ENCODE results near the gene OSBPL8. TPM values are rescaled to one million over a fixed set of nuclear protein-coding genes. Genes with fewer than 3 reads are reported as not detected.

The OSBPL8 gene
- total and polyA plus RNA-seq, 10 of the 15 experiments (the other 5 are each of a cell fraction or from before 2014, with no cell fraction given), result 10.4 to 58.0 (median 32.0) TPM

GRCh38 chr12:76549131-76549530 is 10.4 kb downstream of the OSBPL8 start (continued):
- no peak for TF ChIP-seq NFIC (IDR thresholded peaks at IDR 0.05; ENCODE audit: low read depth, low read length)
- no peak for TF ChIP-seq FOS (IDR thresholded peaks at IDR 0.05; ENCODE audit: borderline replicate concordance, extremely low read depth, insufficient read length)
- no peak for TF ChIP-seq ATF2 (IDR thresholded peaks at IDR 0.05; ENCODE audit: low read length)
- TF ChIP-seq CEBPB (IDR thresholded peaks at IDR 0.05; ENCODE audit: borderline replicate concordance in 1 of 2, low read depth in 2 of 2, low read length in 2 of 2), result no peak

GRCh38 chr12:76548222-76548837 is 11.2 kb downstream of the OSBPL8 start:
- in situ Hi-C loops (cut with MboI), result no loop called here
- Histone ChIP-seq H3K36me3 (ENCODE audit: control insufficient read depth in 2 of 2, insufficient read depth in 2 of 2, low read length in 1 of 2) (no peaks in the 10 kb centered on the region), H3K9me3 (replicated peaks; ENCODE audit: control insufficient read depth, insufficient read depth, low read length) (no peaks in the 10 kb centered on the region; the same call in 2 of the 3 replicates), H3K27ac (ENCODE audit: control insufficient read depth, insufficient read depth) (no peak overlapping the region), H3K4me2 (ENCODE audit: control insufficient read depth, insufficient read depth) (no peak overlapping the region), H3K4me1 (ENCODE audit: control insufficient read depth, insufficient read depth, low read length) (no peaks in the 10 kb centered on the region), H2AFZ (ENCODE audit: control insufficient read depth, low read depth, low read length) (no peak overlapping the region), H3K27me3 (replicated peaks in 1 of 2; ENCODE audit: control insufficient read depth in 2 of 2, insufficient read depth in 2 of 2, low read length in 1 of 2) (no peaks in the 10 kb centered on the region), H3K79me2 (ENCODE audit: control insufficient read depth, insufficient read depth, low read length) (peaks cover 15% of the 10 kb centered on the region), H4K20me1 (ENCODE audit: control insufficient read depth, insufficient read depth) (no peaks in the 10 kb centered on the region), H3K4me3 (no peak overlapping the region), H3K9ac (ENCODE audit: control insufficient read depth, insufficient read depth, low read length) (no peak overlapping the region)
- BruUV-seq (replicated peaks), result no TSS peak
- SMC1A ChIA-PET (ENCODE audit: uncharacterized antibody, unreplicated experiment), result interaction anchor here (0.9 to 2.3 kb wide), 4 partner anchors 8 to 21 kb away, joined by 4 to 7 read pairs (median 5); no protein-coding TSS in a partner anchor
- CTCF ChIA-PET, result interaction anchor here (0.6 kb wide), 1 partner anchor 320 kb away, joined by 3 read pairs; no protein-coding TSS in a partner anchor
- DNase-seq (ENCODE audit: low read depth, low spot score) (no peak), FAIRE-seq (no peak), ATAC-seq (no peak)
- RAD21 ChIA-PET (ENCODE audit: unreplicated experiment), result interaction anchor here (0.6 to 0.8 kb wide), 2 partner anchors 9 to 78 kb away, joined by 3 to 6 read pairs; no protein-coding TSS in a partner anchor
- POLR2A ChIA-PET, result no interaction called here
- WGBS (ENCODE audit: insufficient coverage, insufficient replicate concordance, low lambda C conversion rate, missing lambda C conversion rate), result 94% methylated on average over 3 of the region's 3 CpGs
- intact Hi-C loops (cut with micrococcal nuclease; ENCODE audit: unreplicated experiment), result no loop called here
- TF ChIP-seq, protein P1, sequence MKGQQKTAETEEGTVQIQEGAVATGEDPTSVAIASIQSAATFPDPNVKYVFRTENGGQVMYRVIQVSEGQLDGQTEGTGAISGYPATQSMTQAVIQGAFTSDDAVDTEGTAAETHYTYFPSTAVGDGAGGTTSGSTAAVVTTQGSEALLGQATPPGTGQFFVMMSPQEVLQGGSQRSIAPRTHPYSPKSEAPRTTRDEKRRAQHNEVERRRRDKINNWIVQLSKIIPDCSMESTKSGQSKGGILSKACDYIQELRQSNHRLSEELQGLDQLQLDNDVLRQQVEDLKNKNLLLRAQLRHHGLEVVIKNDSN (IDR thresholded peaks at IDR 0.05; ENCODE audit: borderline replicate concordance, extremely low read length, insufficient read depth, low read depth, low read length), result no peak
- TF ChIP-seq MTA2 (IDR thresholded peaks at IDR 0.05; ENCODE audit: low read depth), result no peak
- TF ChIP-seq RAD51 (IDR thresholded peaks at IDR 0.05), result no peak
- no peak for TF ChIP-seq PML (IDR thresholded peaks at IDR 0.05; ENCODE audit: low read length)
- no peak for TF ChIP-seq HDAC2 (IDR thresholded peaks at IDR 0.05)
- no peak for TF ChIP-seq YBX1 (IDR thresholded peaks at IDR 0.05)
- TF ChIP-seq RCOR1 (conservative IDR thresholded peaks at IDR 0.05; ENCODE audit: low read depth, low read length), result no peak
- TF ChIP-seq, protein P2, sequence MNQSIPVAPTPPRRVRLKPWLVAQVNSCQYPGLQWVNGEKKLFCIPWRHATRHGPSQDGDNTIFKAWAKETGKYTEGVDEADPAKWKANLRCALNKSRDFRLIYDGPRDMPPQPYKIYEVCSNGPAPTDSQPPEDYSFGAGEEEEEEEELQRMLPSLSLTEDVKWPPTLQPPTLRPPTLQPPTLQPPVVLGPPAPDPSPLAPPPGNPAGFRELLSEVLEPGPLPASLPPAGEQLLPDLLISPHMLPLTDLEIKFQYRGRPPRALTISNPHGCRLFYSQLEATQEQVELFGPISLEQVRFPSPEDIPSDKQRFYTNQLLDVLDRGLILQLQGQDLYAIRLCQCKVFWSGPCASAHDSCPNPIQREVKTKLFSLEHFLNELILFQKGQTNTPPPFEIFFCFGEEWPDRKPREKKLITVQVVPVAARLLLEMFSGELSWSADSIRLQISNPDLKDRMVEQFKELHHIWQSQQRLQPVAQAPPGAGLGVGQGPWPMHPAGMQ (IDR thresholded peaks at IDR 0.05; ENCODE audit: borderline replicate concordance), result no peak
- TF ChIP-seq, protein P3, sequence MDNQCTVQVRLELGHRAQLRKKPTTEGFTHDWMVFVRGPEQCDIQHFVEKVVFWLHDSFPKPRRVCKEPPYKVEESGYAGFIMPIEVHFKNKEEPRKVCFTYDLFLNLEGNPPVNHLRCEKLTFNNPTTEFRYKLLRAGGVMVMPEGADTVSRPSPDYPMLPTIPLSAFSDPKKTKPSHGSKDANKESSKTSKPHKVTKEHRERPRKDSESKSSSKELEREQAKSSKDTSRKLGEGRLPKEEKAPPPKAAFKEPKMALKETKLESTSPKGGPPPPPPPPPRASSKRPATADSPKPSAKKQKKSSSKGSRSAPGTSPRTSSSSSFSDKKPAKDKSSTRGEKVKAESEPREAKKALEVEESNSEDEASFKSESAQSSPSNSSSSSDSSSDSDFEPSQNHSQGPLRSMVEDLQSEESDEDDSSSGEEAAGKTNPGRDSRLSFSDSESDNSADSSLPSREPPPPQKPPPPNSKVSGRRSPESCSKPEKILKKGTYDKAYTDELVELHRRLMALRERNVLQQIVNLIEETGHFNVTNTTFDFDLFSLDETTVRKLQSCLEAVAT (IDR thresholded peaks at IDR 0.05), result no peak
- no peak for TF ChIP-seq SUPT20H (IDR thresholded peaks at IDR 0.05; ENCODE audit: borderline replicate concordance, control insufficient read depth, low read depth, low read length)
- TF ChIP-seq NR2C2 (IDR thresholded peaks at IDR 0.05; ENCODE audit: borderline replicate concordance, control insufficient read depth, insufficient read length, low read depth), result no peak
- TF ChIP-seq BACH1 (IDR thresholded peaks at IDR 0.05; ENCODE audit: borderline replicate concordance), result no peak
- no peak for TF ChIP-seq RB1 (IDR thresholded peaks at IDR 0.05; ENCODE audit: borderline replicate concordance)
- TF ChIP-seq TCF3 (IDR thresholded peaks at IDR 0.05; ENCODE audit: borderline replicate concordance, insufficient read depth, low read depth, low read length), result no peak

Measured in GM12878 (cell line).